ENCODE data around the gene CHRNA7. TPM values are rescaled to one million over a fixed set of nuclear protein-coding genes. Genes with fewer than 3 reads are reported as not detected.

CHRNA7 gene
- total RNA-seq, result 0.34 and 0.50 TPM in 2 replicates

DNA sequence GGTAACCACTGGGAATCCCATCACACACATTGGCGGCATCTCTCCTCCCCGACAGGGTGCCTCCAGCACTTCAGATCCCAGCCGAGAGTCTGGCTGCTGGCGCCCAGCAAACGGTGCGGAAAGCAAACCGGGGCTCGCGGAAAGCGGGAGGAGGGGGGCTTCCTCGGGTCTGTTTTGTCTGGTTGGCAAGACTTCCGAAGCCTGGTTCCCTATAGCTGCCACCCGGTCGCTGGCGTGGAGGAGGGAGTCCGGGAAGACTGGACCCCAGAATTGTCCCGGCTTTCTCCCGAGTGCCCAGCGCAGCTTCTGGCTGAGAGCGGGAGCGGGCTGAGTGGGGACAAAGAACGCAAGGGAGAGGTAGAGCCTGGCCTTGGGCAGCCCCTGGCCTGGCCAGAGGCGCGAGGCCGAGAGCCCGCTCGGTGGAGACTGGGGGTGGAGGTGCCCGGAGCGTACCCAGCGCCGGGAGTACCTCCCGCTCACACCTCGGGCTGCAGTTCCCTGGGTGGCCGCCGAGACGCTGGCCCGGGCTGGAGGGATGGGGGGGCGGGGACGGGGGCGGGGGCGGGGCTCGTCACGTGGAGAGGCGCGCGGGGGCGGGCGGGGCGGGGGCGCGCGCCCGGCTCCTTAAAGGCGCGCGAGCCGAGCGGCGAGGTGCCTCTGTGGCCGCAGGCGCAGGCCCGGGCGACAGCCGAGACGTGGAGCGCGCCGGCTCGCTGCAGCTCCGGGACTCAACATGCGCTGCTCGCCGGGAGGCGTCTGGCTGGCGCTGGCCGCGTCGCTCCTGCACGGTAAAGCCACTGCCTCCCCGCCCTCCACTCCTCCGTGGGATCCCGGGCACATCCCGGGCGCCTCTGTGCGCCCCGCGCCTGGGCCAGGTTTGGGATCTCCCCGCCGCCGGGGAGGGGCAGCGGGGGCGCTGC lies at the start of gene CHRNA7:
Gene CHRNA7, plus strand, starts transcription at position 654 of the 920 bp plus-strand sequence. Its CDS starts 80 bp downstream, at position 734.

Other genes starting within 250 kb of the CHRNA7 start
- gene OTUD7A, start 159.8 kb upstream of the CHRNA7 start, total RNA-seq, result 0.14 and 0.34 TPM in 2 replicates